Stimulated activated CD4-positive, alpha-beta T cell treated with anti-CD3 and anti-CD28 coated beads, Interleukin-12 subunit alpha, Interleukin-12 subunit beta, amount 100 ng/mL, for 4 hours (primary cell): ENCODE data around the gene NTN4.
A peak's percentile ranks its signal among the peaks of the same experiment; 100 is the strongest.
"Not testable (repeated sequence)": the region's sequence is repeated elsewhere in the genome, so short reads cannot be mapped to it uniquely, and the experiment has no call there.

Source experiments
- DNase-seq: peaks from one replicate; pipeline ENCODE4 v3.0.0-alpha.2; 2020

Gene NTN4

GRCh38 chr12:95796225-95796981 is 5.8 kb upstream of the NTN4 start:
- no peak for DNase-seq

- DNase-seq = peak; percentile 8
These were observed 619 bp upstream of the NTN4 start for GRCh38 chr12:95790917-95791849.

- DNase-seq = peak; percentile 2
These were observed 1.2 kb downstream of the NTN4 start for GRCh38 chr12:95789126-95790032.

GRCh38 chr12:95788637-95789036 is 1.9 kb downstream of the NTN4 start:
- DNase-seq = no peak

GRCh38 chr12:95787274-95787818 is 3.2 kb downstream of the NTN4 start:
- DNase-seq = no peak

GRCh38 chr12:95784915-95785314 is 5.6 kb downstream of the NTN4 start:
- no peak for DNase-seq

GRCh38 chr12:95784286-95784685 is 6.3 kb downstream of the NTN4 start:
- DNase-seq = no peak

- not testable (repeated sequence) for DNase-seq
These were observed 15.1 kb downstream of the NTN4 start for GRCh38 chr12:95775466-95775865.

- DNase-seq = no peak
These were observed 16.1 kb downstream of the NTN4 start for GRCh38 chr12:95774311-95775045.

GRCh38 chr12:95773320-95773719 is 17.2 kb downstream of the NTN4 start:
- no peak for DNase-seq

- no peak for DNase-seq
These were observed 22.9 kb downstream of the NTN4 start for GRCh38 chr12:95767703-95768102.

- DNase-seq = no peak
These were observed 24.1 kb downstream of the NTN4 start for GRCh38 chr12:95766356-95767019.

- DNase-seq = no peak
These were observed 25.7 kb downstream of the NTN4 start for GRCh38 chr12:95764848-95765247.

- no peak for DNase-seq
These were observed 26.7 kb downstream of the NTN4 start for GRCh38 chr12:95763809-95764253.

- DNase-seq = no peak
These were observed 28.3 kb downstream of the NTN4 start for GRCh38 chr12:95762123-95762785.

GRCh38 chr12:95760371-95760770 is 30.2 kb downstream of the NTN4 start:
- DNase-seq = no peak

- DNase-seq = no peak
These were observed 30.8 kb downstream of the NTN4 start for GRCh38 chr12:95759718-95760117.

GRCh38 chr12:95759039-95759438 is 31.5 kb downstream of the NTN4 start:
- no peak for DNase-seq

GRCh38 chr12:95756362-95756761 is 34.2 kb downstream of the NTN4 start:
- no peak for DNase-seq

- no peak for DNase-seq
These were observed 35.2 kb downstream of the NTN4 start for GRCh38 chr12:95755261-95755865.
